PC-3 (cell line): ENCODE results near the gene SEPTIN1. TPM values are rescaled to one million over a fixed set of nuclear protein-coding genes. Genes with fewer than 3 reads are reported as not detected.
A peak's percentile ranks its signal among the peaks of the same experiment; 100 is the strongest.

Experiments
- ATAC-seq: fragments of 200-7000 bp; cut with Tn5 transposase; 2 replicates; pipeline ENCODE4 v1.9.1; 2020; ENCODE audit warnings: mild to moderate bottlenecking, moderate library complexity
- BruUV-seq: library from RNA; stranded (reverse); fragments of 400-500 nt; replicated peaks from 2 replicates; lab custom pipeline; 2021; lab: Mats Ljungman, UMichigan
- CTCF ChIA-PET: fragments of 300-600 bp; sonication (Branson Sonifier 250); formaldehyde crosslinking; loops from one replicate; lab custom pipeline; 2022; ENCODE audit warnings: antibody characterized with exemption; lab: Charles Lee
- POLR2A ChIA-PET: fragments of 300-600 bp; sonication (Branson Sonifier 250); formaldehyde crosslinking; loops from one replicate; lab custom pipeline; 2022; ENCODE audit warnings: antibody characterized with exemption; ENCODE audit not compliant: unreplicated experiment; lab: Charles Lee
- DNase-seq: peaks from one replicate; pipeline ENCODE4 v3.0.0-alpha.2; 2015
- H2AFZ ChIP-seq: fragments of 300-600 bp; sonication (generic); 2 replicates; pipeline ENCODE4 v1.6.0; 2016; ENCODE audit warnings: antibody characterized with exemption, low read length
- H3F3A ChIP-seq: fragments of 300-600 bp; sonication (generic); one replicate; pipeline ENCODE4 v1.6.0; 2017; ENCODE audit warnings: antibody characterized with exemption, low read length, control low read depth, mild to moderate bottlenecking; ENCODE audit not compliant: unreplicated experiment
- H3K27ac ChIP-seq: fragments of 300-600 bp; sonication (generic); 2 replicates; pipeline ENCODE4 v1.5.1; 2016; ENCODE audit warnings: mild to moderate bottlenecking, low read length
- H3K27me3 ChIP-seq: fragments of 300-600 bp; sonication (generic); 2 replicates; pipeline ENCODE4 v1.6.1; 2016; ENCODE audit warnings: low read length, mixed read lengths
- H3K36me3 ChIP-seq: fragments of 300-600 bp; sonication (generic); 2 replicates; pipeline ENCODE4 v1.6.1; 2016; ENCODE audit warnings: low read depth, mixed run types, low read length, mixed read lengths
- H3K4me1 ChIP-seq: fragments of 300-600 bp; sonication (generic); 2 replicates; pipeline ENCODE4 v1.5.1; 2016; ENCODE audit warnings: low read length; ENCODE audit not compliant: insufficient read depth
- H3K4me2 ChIP-seq: fragments of 300-600 bp; sonication (generic); 2 replicates; pipeline ENCODE4 v1.6.0; 2016; ENCODE audit warnings: low read length
- H3K4me3 ChIP-seq: fragments of 300-600 bp; sonication (generic); 2 replicates; pipeline ENCODE4 v1.5.1; 2016; ENCODE audit warnings: mild to moderate bottlenecking, low read length, mixed read lengths
- H3K79me2 ChIP-seq: fragments of 300-600 bp; sonication (generic); 2 replicates; pipeline ENCODE4 v1.6.1; 2017; ENCODE audit warnings: low read length, mixed read lengths
- H3K9ac ChIP-seq: fragments of 300-600 bp; sonication (generic); 2 replicates; pipeline ENCODE4 v1.6.0; 2016; ENCODE audit warnings: mild to moderate bottlenecking, low read length
- H3K9me2 ChIP-seq: fragments of 300-600 bp; sonication (generic); replicated peaks from 2 replicates; pipeline ENCODE4 v1.6.1; 2016; ENCODE audit warnings: mixed run types, low read length, mixed read lengths
- H3K9me3 ChIP-seq: fragments of 300-600 bp; sonication (generic); 2 replicates; pipeline ENCODE4 v1.6.1; 2016; ENCODE audit warnings: low read length, mixed read lengths
- H4K20me1 ChIP-seq: fragments of 300-600 bp; sonication (generic); 2 replicates; pipeline ENCODE4 v1.6.1; 2016; ENCODE audit warnings: low read length, mixed read lengths
- EZH2 ChIP-seq: fragments of 300-600 bp; sonication (generic); IDR thresholded peaks from one replicate; pipeline ENCODE4 v1.6.1; 2017; ENCODE audit warnings: antibody characterized with exemption, mild to moderate bottlenecking, low read length; ENCODE audit not compliant: unreplicated experiment
- EZH2phosphoT487 ChIP-seq: fragments of 300-600 bp; sonication (generic); IDR thresholded peaks from 2 replicates; pipeline ENCODE4 v1.6.1; 2018; ENCODE audit warnings: mild to moderate bottlenecking, antibody characterized with exemption, low read length, borderline replicate concordance
- intact Hi-C: fragments of 100-400 bp; cut with micrococcal nuclease; formaldehyde crosslinking; loops from 2 replicates; pipeline ENCODE4 v1.9.0; 2023
- total RNA-seq: library from RNA; depleted of rRNA; stranded (reverse); fragments of >200 nt; gene quantifications from 2 replicates; pipeline ENCODE4 v1.2.3, GENCODE V29; 2014
- TF ChIP-seq, protein P1 (sequence below): fragments of 300-600 bp; sonication (generic); conservative IDR thresholded peaks from 2 replicates; pipeline ENCODE4 v1.5.1; 2017; ENCODE audit warnings: antibody characterized with exemption, low read depth, mild to moderate bottlenecking, low read length

Gene SEPTIN1
- total RNA-seq, 1 experiment from 2014 or later = 0.55 TPM

DNA sequence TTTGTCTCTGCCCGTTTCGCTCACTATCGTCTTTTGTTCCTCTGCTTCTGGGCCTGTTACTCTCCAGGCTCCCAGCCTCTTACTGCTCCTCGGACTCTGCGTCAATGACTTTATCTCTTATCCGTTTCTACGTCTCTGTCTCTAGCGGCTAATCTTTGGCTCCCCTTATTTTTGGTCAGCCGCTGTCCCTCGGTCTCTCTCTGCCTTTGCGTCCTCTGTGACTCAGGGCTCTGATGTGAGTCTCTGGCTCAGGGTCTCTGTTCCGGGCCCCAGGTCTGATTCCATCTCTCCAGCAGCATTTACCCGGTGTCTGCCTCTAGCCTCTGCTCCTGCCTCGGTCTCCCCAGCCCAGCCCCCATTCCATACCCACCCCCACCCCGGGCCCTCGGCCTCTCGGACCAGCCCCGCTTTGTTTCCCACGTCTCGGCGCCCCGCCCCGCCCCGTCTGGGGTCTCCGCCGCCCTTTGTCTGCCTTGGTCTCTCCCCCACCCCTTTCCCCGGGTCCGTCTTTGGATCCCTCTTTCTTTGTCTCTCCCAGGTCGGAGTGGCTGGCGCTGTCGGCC lies 12.3 kb upstream of the SEPTIN1 start:
- Histone ChIP-seq H3K4me2 (peak overlapping the region; percentile 85), H3K27ac (no peak overlapping the region), H3F3A (no peaks in the 10 kb centered on the region), H3K9ac (peak overlapping the region; percentile 61), H3K9me3 (no peaks in the 10 kb centered on the region), H3K27me3 (no peaks in the 10 kb centered on the region), H3K36me3 (no peaks in the 10 kb centered on the region), H4K20me1 (no peaks in the 10 kb centered on the region), H3K79me2 (peaks cover 20% of the 10 kb centered on the region), H3K9me2 (no peaks in the 10 kb centered on the region), H3K4me3 (peak overlapping the region; percentile 84), H3K4me1 (no peaks in the 10 kb centered on the region), H2AFZ (peak overlapping the region; percentile 90)
- no peak for ATAC-seq
- TF ChIP-seq EZH2 = no peak
- TF ChIP-seq, protein P1, sequence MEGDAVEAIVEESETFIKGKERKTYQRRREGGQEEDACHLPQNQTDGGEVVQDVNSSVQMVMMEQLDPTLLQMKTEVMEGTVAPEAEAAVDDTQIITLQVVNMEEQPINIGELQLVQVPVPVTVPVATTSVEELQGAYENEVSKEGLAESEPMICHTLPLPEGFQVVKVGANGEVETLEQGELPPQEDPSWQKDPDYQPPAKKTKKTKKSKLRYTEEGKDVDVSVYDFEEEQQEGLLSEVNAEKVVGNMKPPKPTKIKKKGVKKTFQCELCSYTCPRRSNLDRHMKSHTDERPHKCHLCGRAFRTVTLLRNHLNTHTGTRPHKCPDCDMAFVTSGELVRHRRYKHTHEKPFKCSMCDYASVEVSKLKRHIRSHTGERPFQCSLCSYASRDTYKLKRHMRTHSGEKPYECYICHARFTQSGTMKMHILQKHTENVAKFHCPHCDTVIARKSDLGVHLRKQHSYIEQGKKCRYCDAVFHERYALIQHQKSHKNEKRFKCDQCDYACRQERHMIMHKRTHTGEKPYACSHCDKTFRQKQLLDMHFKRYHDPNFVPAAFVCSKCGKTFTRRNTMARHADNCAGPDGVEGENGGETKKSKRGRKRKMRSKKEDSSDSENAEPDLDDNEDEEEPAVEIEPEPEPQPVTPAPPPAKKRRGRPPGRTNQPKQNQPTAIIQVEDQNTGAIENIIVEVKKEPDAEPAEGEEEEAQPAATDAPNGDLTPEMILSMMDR = no peak
- no peak for DNase-seq
- CTCF ChIA-PET = interaction anchor here (0.6 to 1.0 kb wide), 3 partner anchors 15 to 362 kb away, joined by 3 to 8 read pairs (median 4); partner anchors contain the start of gene TBC1D10B
- POLR2A ChIA-PET = interaction anchor here (0.6 kb wide), 1 partner anchor 203 kb away, joined by 3 read pairs; no protein-coding TSS in a partner anchor
- no TSS peak for BruUV-seq
- intact Hi-C loops = loop anchor here (2.0 kb wide), 1 partner anchor 16 kb away; no protein-coding TSS in a partner anchor

DNA sequence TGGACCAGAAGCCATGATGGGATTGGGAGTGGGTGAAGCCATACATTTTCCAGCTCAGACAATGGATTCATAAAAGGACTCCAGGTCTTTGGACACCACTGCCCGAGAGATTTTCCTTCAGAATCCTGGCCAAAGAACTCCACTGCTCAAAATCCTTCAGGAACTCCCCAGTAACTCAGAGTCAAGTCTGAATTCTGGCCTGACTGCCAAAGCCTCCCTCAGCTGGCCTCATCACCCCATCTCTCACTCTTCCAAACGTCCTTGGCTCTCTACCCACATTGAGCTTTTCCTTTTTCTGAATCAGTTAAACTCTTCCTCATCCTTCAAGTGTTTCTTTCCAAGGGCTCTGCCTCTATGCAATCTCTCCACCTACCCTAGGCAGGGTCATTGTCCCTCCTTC lies 1.2 kb upstream of the SEPTIN1 start:
- H4K20me1 ChIP-seq = no peaks in the 10 kb centered on the region
- H2AFZ ChIP-seq = no peak overlapping the region
- H3K9ac ChIP-seq = no peak overlapping the region
- BruUV-seq = no TSS peak
- H3K27ac ChIP-seq = no peak overlapping the region
- TF ChIP-seq EZH2phosphoT487 (no peak), EZH2 (no peak)
- TF ChIP-seq, protein P1 = no peak
- H3K9me3 ChIP-seq = no peaks in the 10 kb centered on the region
- ATAC-seq (no peak), DNase-seq (no peak)
- no peak overlapping the region for H3K4me3 ChIP-seq
- ChIA-PET POLR2A (no interaction called here), CTCF (interaction anchor here (0.6 kb wide), 1 partner anchor 759 kb away, joined by 3 read pairs; no protein-coding TSS in a partner anchor)
- no peaks in the 10 kb centered on the region for H3K9me2 ChIP-seq
- H3K79me2 ChIP-seq = no peaks in the 10 kb centered on the region
- no peak overlapping the region for H3K4me2 ChIP-seq
- intact Hi-C loops = no loop called here
- H3F3A ChIP-seq = no peaks in the 10 kb centered on the region
- H3K27me3 ChIP-seq = no peaks in the 10 kb centered on the region
- no peaks in the 10 kb centered on the region for H3K36me3 ChIP-seq
- no peaks in the 10 kb centered on the region for H3K4me1 ChIP-seq
